Measurements from ENCODE around the gene STK40. TPM values are rescaled to one million over a fixed set of nuclear protein-coding genes. Genes with fewer than 3 reads are reported as not detected.

The STK40 gene
- total and polyA plus RNA-seq, 2 experiments from 2014 or later: 8.1 to 20.2 TPM

- H3K4me3 Mint-ChIP-seq: peak overlapping the region; percentile 93
- no peaks in the 10 kb centered on the region for H3K9me3 Mint-ChIP-seq
- Histone ChIP-seq H3K4me3 (peak overlapping the region; percentile 76), H3K9me2 (ENCODE audit: insufficient read depth) (no peaks in the 10 kb centered on the region), H2AFZ (no peak overlapping the region), H4K20me1 (replicated peaks; ENCODE audit: insufficient read depth) (peaks cover 6% of the 10 kb centered on the region), H3K27me3 (ENCODE audit: insufficient read depth) (no peaks in the 10 kb centered on the region), H3K4me2 (peak overlapping the region; percentile 81), H3K4me1 (ENCODE audit: insufficient read depth) (peaks cover 12% of the 10 kb centered on the region), H3K27ac (ENCODE audit: low read depth) (no peak overlapping the region), H3F3A (replicated peaks; ENCODE audit: low read depth) (peaks cover 12% of the 10 kb centered on the region), H3K79me2 (replicated peaks; ENCODE audit: insufficient read depth) (no peaks in the 10 kb centered on the region), H3K36me3 (ENCODE audit: insufficient read depth) (peaks cover 6% of the 10 kb centered on the region)
- TF ChIP-seq JUNB (IDR thresholded peaks at IDR 0.05; ENCODE audit: unreplicated experiment) (no peak), STAT1 (IDR thresholded peaks at IDR 0.05; ENCODE audit: unreplicated experiment) (no peak), ZNF114 (CRISPR knock-in tag; IDR thresholded peaks at IDR 0.05) (no peak), EZH2 (IDR thresholded peaks at IDR 0.05; ENCODE audit: low read depth, unreplicated experiment) (no peak), EZH2phosphoT487 (IDR thresholded peaks at IDR 0.05; ENCODE audit: unreplicated experiment) (no peak), NANOG (IDR thresholded peaks at IDR 0.05; ENCODE audit: borderline replicate concordance) (no peak), CREB1 (CRISPR knock-in tag; IDR thresholded peaks at IDR 0.05; ENCODE audit: low read depth) (no peak), ETS1 (IDR thresholded peaks at IDR 0.05) (no peak), POLR2AphosphoS5 (IDR thresholded peaks at IDR 0.05; ENCODE audit: low read depth) (no peak), CTCF (conservative IDR thresholded peaks at IDR 0.05; ENCODE audit: low read depth in 2 of 2) (no peak), ZNF462 (CRISPR knock-in tag; IDR thresholded peaks at IDR 0.05) (no peak), ZNF331 (CRISPR knock-in tag; IDR thresholded peaks at IDR 0.05; ENCODE audit: low read depth) (no peak)
- peak; percentile 10 for DNase-seq (ENCODE audit: low spot score)
- peaks cover 13% of the 10 kb centered on the region for H3K4me1 Mint-ChIP-seq
- H3K27me3 Mint-ChIP-seq (ENCODE audit: insufficient read depth, low read depth, poor library complexity): peaks cover 14% of the 10 kb centered on the region
- H3K36me3 Mint-ChIP-seq (ENCODE audit: low read depth): peaks cover 45% of the 10 kb centered on the region
- no peak overlapping the region for H3K27ac Mint-ChIP-seq
- no peak for ATAC-seq
Observed at GRCh38 chr1:36307601-36308330, 78.0 kb downstream of the STK40 start.
